Measurements from ENCODE around the gene HOXA13.

DNA sequence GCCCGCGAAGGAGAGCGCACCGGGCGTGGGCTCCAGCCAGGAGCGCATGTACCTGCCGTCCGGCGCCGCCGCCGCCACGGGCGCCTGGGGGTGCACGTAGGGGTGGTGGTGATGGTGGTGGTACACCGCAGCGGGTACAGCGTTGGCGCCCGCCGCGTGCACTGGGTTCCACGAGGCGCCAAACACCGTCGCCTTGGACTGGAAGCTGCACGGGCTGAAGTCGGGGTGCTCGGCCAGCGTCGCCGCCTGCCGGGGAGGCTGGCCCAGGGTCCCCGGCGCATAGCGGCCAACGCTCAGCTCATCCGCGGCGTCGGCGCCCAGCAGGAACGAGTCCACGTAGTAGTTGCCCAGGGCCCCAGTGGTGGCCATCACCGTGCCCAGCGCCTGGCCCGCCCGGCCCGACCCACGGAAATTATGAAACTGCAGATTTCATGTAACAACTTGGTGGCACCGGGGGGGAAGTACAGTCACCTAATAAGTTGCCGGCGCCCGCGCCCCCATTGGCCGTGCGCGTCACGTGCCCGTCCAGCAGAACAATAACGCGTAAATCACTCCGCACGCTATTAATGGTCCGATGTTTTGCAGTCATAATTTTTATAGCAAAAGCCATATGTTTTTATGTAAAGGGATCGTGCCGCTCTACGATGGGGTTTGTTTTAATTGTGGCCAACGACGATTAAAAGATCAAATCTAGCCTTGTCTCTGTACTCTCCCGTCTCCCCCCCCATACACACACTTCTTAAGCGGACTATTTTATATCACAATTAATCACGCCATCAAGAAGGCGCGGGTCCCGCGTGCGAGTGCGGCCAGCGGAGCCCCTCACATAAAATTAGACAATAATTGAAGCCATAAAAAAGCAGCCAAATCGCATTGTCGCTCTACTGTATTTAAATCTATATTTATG lies 34.5 kb downstream of the HOXA13 start, which contains the start of gene HOXA9:
- TF ChIP-seq, protein P1, sequence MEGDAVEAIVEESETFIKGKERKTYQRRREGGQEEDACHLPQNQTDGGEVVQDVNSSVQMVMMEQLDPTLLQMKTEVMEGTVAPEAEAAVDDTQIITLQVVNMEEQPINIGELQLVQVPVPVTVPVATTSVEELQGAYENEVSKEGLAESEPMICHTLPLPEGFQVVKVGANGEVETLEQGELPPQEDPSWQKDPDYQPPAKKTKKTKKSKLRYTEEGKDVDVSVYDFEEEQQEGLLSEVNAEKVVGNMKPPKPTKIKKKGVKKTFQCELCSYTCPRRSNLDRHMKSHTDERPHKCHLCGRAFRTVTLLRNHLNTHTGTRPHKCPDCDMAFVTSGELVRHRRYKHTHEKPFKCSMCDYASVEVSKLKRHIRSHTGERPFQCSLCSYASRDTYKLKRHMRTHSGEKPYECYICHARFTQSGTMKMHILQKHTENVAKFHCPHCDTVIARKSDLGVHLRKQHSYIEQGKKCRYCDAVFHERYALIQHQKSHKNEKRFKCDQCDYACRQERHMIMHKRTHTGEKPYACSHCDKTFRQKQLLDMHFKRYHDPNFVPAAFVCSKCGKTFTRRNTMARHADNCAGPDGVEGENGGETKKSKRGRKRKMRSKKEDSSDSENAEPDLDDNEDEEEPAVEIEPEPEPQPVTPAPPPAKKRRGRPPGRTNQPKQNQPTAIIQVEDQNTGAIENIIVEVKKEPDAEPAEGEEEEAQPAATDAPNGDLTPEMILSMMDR (conservative IDR thresholded peaks at IDR 0.05) = no peak
- TF ChIP-seq EZH2 (IDR thresholded peaks at IDR 0.05; ENCODE audit: low read depth) = no peak
